NT2/D1 (cell line): ENCODE results near the gene ABI1.

Source experiments
- YY1 ChIP-seq: IDR thresholded peaks from 2 replicates; pipeline ENCODE4 v1.6.1; 2011; ENCODE audit not compliant: insufficient read length, insufficient read depth
- ZNF274 ChIP-seq: IDR thresholded peaks from 2 replicates; pipeline ENCODE4 v1.6.1; 2011; ENCODE audit warnings: mild to moderate bottlenecking, low read depth, low read length

DNA sequence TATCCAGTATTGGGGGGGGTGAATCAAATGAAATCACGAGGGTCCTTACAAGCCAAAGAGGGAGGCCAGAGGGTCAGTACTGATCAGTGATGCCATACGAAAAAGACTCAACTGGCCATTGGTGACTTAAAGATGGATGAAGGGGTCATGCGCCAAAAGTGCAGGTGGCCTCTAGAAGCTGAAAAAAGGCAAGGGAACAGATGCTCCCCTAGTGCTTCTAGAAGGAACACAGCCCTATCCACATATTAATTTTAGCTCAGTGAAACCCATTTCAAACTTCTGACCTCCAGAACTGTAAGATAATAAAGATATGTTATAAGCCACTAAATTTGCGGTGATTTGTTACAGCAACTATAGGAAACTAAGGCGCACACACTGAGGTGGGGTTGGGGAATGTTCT, 62.5 kb downstream of the ABI1 start:
- TF ChIP-seq ZNF274 (no peak), YY1 (no peak)
